Measurements from ENCODE around the gene LRMDA. TPM values are rescaled to one million over a fixed set of nuclear protein-coding genes. Genes with fewer than 3 reads are reported as not detected.

The LRMDA gene
- total and polyA plus RNA-seq, 4 experiments from 2014 or later, result not detected

DNA sequence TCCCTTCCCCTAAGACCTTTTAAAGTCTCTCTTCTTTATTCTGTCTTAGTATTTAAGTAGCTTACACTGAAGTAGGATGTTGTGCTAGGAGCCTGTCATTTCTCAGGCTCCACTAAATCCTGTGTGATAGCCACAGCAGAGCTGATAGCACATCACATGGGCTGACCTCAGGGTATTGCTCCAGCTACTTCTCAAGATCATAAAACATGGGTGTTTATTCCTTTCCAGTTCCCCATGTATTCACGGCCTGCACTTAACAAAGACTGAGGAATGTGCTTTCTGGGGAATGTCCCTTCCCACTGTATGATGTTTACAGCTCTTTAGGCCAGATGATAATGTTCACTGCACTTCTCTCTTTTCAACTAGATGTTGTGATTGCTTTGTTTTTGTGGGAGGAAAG is 1119.4 kb downstream of the LRMDA start:
- intact Hi-C loops (cut with micrococcal nuclease), result no loop called here
- CTCF ChIA-PET (ENCODE audit: partially characterized antibody), result no interaction called here
- no peak overlapping the region for H3K4me3 ChIP-seq (ENCODE audit: low read length in 2 of 2)
- Mint-ChIP-seq H3K36me3 (no peaks in the 10 kb centered on the region), H3K4me1 (no peaks in the 10 kb centered on the region), H3K4me3 (no peak overlapping the region), H3K27ac (no peak overlapping the region), H3K27me3 (no peaks in the 10 kb centered on the region), H3K9me3 (peaks cover 0 to 3% (median 0%) of the 10 kb centered on the region in 8 donors)
- no peak for DNase-seq
- no peaks in the 10 kb centered on the region for H3K4me1 ChIP-seq (ENCODE audit: insufficient read depth, low read length)
- no peaks in the 10 kb centered on the region for H3K36me3 ChIP-seq (ENCODE audit: insufficient read depth, low read length)
- no peaks in the 10 kb centered on the region for H3K27me3 ChIP-seq (ENCODE audit: insufficient read depth, low read length)
- H3K9me3 ChIP-seq (ENCODE audit: control insufficient read depth in 1 of 2, low read length in 2 of 2), result no peaks in the 10 kb centered on the region
- POLR2A ChIA-PET (ENCODE audit: partially characterized antibody), result no interaction called here
- H3K27ac ChIP-seq (ENCODE audit: low read depth, low read length), result no peak overlapping the region

DNA sequence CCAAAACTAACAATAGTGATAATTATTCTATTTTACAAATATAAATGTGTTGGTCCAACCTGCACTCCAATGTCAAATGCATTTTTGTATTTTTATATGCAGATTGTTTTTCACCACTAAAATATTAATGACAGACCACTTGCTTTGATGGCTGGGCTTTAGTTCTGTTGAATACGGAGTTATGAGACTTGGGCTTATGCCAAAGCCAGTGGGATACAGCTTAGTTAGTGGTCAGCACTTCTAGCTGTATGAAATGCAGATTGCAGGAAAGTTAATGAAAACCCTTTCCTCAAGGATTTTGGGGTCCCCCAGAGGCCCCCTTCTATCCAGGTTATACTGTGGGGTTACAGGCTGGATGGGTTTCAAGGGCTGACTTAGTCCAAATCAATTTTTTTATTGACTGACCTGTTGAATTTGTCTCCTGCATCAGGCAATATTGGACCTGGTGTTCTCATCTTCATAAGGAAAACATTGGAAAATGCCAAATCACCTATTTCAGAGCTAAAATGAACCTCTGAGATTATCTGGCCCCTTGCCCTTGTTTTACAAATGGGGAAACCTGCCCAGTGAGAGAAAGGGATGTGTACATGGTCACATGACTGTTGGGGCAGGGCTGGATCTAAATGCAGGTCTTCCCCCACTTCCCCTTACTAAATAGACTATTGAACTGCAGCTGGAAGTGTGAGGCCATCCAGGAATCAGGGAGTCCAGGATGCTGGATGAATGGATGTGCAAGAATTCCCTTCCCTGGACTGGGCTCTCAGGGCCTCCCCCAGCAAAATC is 1120.9 kb downstream of the LRMDA start:
- no peaks in the 10 kb centered on the region for H3K9me3 ChIP-seq (ENCODE audit: control insufficient read depth in 1 of 2, low read length in 2 of 2)
- Mint-ChIP-seq H3K27ac (no peak overlapping the region), H3K9me3 (peaks cover 0 to 3% (median 0%) of the 10 kb centered on the region in 8 donors), H3K27me3 (no peaks in the 10 kb centered on the region), H3K4me3 (no peak overlapping the region), H3K36me3 (no peaks in the 10 kb centered on the region), H3K4me1 (no peaks in the 10 kb centered on the region)
- H3K4me1 ChIP-seq (ENCODE audit: insufficient read depth, low read length), result no peaks in the 10 kb centered on the region
- H3K27ac ChIP-seq (ENCODE audit: low read depth, low read length), result no peak overlapping the region
- no peak for DNase-seq
- no peaks in the 10 kb centered on the region for H3K27me3 ChIP-seq (ENCODE audit: insufficient read depth, low read length)
- no peak overlapping the region for H3K4me3 ChIP-seq (ENCODE audit: low read length in 2 of 2)
- intact Hi-C loops (cut with micrococcal nuclease), result no loop called here
- no peaks in the 10 kb centered on the region for H3K36me3 ChIP-seq (ENCODE audit: insufficient read depth, low read length)
- ChIA-PET CTCF (ENCODE audit: partially characterized antibody) (no interaction called here), POLR2A (ENCODE audit: partially characterized antibody) (no interaction called here)

DNA sequence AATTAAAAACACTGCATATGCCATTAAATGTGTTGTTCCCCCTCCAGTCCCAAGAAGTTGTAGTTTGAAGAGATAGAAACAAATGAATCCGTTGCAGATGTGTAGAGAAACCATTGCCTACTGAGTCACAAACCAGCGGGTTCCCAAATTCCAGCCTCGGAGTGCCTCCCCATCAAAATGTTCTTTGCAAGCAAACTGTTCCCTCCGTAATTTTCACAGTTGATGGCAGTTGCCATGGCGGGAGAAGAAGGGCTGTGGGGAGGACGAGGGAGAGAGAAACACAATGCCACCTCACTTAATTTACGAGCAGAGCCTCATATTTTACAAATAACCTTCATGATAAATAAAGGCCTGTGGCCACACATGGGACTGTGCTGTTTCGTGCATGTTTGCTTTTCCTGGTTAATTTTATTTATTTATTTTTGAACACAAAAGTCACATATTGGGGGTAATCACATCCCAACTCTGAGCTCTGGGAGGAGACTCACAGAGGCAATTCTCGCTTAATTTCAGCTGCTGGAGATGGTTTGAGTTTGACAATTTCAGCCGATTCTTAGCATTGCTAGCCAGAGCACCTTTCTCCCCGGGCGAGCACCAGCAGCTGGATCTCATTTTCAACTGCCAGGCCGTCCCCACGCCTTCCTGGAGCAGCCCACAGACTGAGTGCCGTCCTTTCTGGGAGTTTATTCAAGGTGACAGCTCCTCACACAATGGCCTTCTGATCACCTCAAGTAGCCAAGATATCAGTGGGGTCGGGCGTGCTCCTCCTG is 1122.0 kb downstream of the LRMDA start:
- H3K4me3 ChIP-seq (ENCODE audit: low read length in 2 of 2), result no peak overlapping the region
- no peaks in the 10 kb centered on the region for H3K4me1 ChIP-seq (ENCODE audit: insufficient read depth, low read length)
- H3K36me3 Mint-ChIP-seq, result no peaks in the 10 kb centered on the region
- H3K4me3 Mint-ChIP-seq, result no peak overlapping the region
- no peaks in the 10 kb centered on the region for H3K4me1 Mint-ChIP-seq
- CTCF ChIA-PET (ENCODE audit: partially characterized antibody), result no interaction called here
- no peak overlapping the region for H3K27ac ChIP-seq (ENCODE audit: low read depth, low read length)
- H3K9me3 ChIP-seq (ENCODE audit: control insufficient read depth in 1 of 2, low read length in 2 of 2), result no peaks in the 10 kb centered on the region
- no peak overlapping the region for H3K27ac Mint-ChIP-seq
- H3K27me3 ChIP-seq (ENCODE audit: insufficient read depth, low read length), result no peaks in the 10 kb centered on the region
- intact Hi-C loops (cut with micrococcal nuclease), result no loop called here
- POLR2A ChIA-PET (ENCODE audit: partially characterized antibody), result no interaction called here
- no peaks in the 10 kb centered on the region for H3K36me3 ChIP-seq (ENCODE audit: insufficient read depth, low read length)
- peaks cover 0 to 5% (median 0%) of the 10 kb centered on the region in 8 donors for H3K9me3 Mint-ChIP-seq
- no peak for DNase-seq
- no peaks in the 10 kb centered on the region for H3K27me3 Mint-ChIP-seq

- Histone ChIP-seq H3K4me1 (ENCODE audit: insufficient read depth, low read length) (no peaks in the 10 kb centered on the region), H3K27ac (ENCODE audit: low read depth, low read length) (no peak overlapping the region), H3K36me3 (ENCODE audit: insufficient read depth, low read length) (no peaks in the 10 kb centered on the region), H3K9me3 (ENCODE audit: control insufficient read depth in 1 of 2, low read length in 2 of 2) (no peaks in the 10 kb centered on the region), H3K4me3 (ENCODE audit: low read length in 2 of 2) (no peak overlapping the region), H3K27me3 (ENCODE audit: insufficient read depth, low read length) (no peaks in the 10 kb centered on the region)
- Mint-ChIP-seq H3K27ac (no peak overlapping the region), H3K4me3 (no peak overlapping the region), H3K27me3 (no peaks in the 10 kb centered on the region), H3K9me3 (peaks cover 0 to 5% (median 0%) of the 10 kb centered on the region in 8 donors), H3K36me3 (no peaks in the 10 kb centered on the region), H3K4me1 (no peaks in the 10 kb centered on the region)
- ChIA-PET CTCF (ENCODE audit: partially characterized antibody) (no interaction called here), POLR2A (ENCODE audit: partially characterized antibody) (no interaction called here)
- intact Hi-C loops (cut with micrococcal nuclease), result no loop called here
- no peak for DNase-seq
Measured at GRCh38 chr10:76554033-76554408, 1122.6 kb downstream of the LRMDA start.

DNA sequence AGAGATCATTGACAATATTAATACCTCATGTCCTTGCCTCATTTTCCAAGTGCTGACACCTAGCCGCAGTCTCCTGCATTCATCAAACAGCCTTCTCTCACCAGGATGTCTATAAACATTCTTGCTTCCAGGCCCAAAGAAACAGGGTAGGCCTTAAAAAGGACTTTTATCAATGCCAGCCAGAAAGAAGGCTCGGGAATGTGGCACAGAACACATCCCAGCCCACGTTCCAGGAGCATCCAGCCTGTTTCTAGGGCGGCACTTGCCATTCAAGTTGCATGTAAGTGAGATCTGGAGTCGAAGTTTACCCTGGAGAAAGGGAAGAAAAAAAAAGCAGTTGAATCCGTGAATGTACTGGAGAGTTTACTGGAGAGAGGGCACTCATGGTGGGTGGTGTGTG is 1123.1 kb downstream of the LRMDA start:
- H3K27ac ChIP-seq (ENCODE audit: low read depth, low read length), result no peak overlapping the region
- Mint-ChIP-seq H3K27ac (no peak overlapping the region), H3K9me3 (peaks cover 0 to 5% (median under 1%) of the 10 kb centered on the region in 8 donors), H3K4me3 (peak overlapping the region in 2 of 8 donors; percentile 5 to 10), H3K36me3 (no peaks in the 10 kb centered on the region), H3K27me3 (no peaks in the 10 kb centered on the region), H3K4me1 (no peaks in the 10 kb centered on the region)
- H3K9me3 ChIP-seq (ENCODE audit: control insufficient read depth in 1 of 2, low read length in 2 of 2), result no peaks in the 10 kb centered on the region
- no peaks in the 10 kb centered on the region for H3K27me3 ChIP-seq (ENCODE audit: insufficient read depth, low read length)
- H3K36me3 ChIP-seq (ENCODE audit: insufficient read depth, low read length), result no peaks in the 10 kb centered on the region
- H3K4me3 ChIP-seq (ENCODE audit: low read length in 2 of 2), result no peak overlapping the region
- POLR2A ChIA-PET (ENCODE audit: partially characterized antibody), result no interaction called here
- no peak for DNase-seq
- no peaks in the 10 kb centered on the region for H3K4me1 ChIP-seq (ENCODE audit: insufficient read depth, low read length)
- intact Hi-C loops (cut with micrococcal nuclease), result no loop called here
- CTCF ChIA-PET (ENCODE audit: partially characterized antibody), result no interaction called here

DNA sequence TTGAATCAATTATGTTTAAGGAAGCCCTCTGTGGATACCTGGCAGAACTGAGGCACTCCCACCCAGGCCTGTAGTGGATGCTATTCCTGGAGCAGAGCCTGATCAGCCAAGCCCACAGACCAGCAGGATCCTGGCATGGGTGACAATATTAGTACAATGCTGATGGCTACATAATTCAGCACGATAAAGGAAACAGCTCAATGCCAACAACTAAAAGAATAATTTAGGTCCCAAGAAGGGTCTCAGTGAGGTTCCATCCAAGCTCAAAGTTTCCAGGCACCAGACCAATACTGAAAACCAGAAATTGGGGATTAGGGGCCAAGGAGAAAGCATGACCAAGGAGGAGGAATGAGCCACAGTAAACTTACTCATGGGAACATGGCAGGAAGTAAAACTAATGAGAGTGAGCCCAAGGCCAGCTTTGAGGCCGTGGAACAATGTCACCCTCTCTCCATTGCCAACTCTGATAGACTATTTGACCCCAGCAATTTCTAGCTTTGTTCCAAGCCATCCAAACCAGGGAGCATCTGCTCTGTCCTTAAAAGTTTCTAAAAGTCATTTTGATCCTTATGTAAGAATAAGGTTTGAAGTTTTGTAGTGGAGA is 1123.7 kb downstream of the LRMDA start:
- Mint-ChIP-seq H3K36me3 (no peaks in the 10 kb centered on the region), H3K4me3 (no peak overlapping the region), H3K27ac (no peak overlapping the region), H3K9me3 (peaks cover 0 to 5% (median 1%) of the 10 kb centered on the region in 8 donors), H3K4me1 (no peaks in the 10 kb centered on the region), H3K27me3 (no peaks in the 10 kb centered on the region)
- Histone ChIP-seq H3K27me3 (ENCODE audit: insufficient read depth, low read length) (no peaks in the 10 kb centered on the region), H3K9me3 (ENCODE audit: control insufficient read depth in 1 of 2, low read length in 2 of 2) (no peaks in the 10 kb centered on the region), H3K4me1 (ENCODE audit: insufficient read depth, low read length) (no peaks in the 10 kb centered on the region), H3K4me3 (ENCODE audit: low read length in 2 of 2) (no peak overlapping the region), H3K27ac (ENCODE audit: low read depth, low read length) (no peak overlapping the region), H3K36me3 (ENCODE audit: insufficient read depth, low read length) (no peaks in the 10 kb centered on the region)
- ChIA-PET CTCF (ENCODE audit: partially characterized antibody) (no interaction called here), POLR2A (ENCODE audit: partially characterized antibody) (no interaction called here)
- DNase-seq, result no peak
- intact Hi-C loops (cut with micrococcal nuclease), result no loop called here

- H3K27ac Mint-ChIP-seq, result no peak overlapping the region
- ChIA-PET POLR2A (ENCODE audit: partially characterized antibody) (no interaction called here), CTCF (ENCODE audit: partially characterized antibody) (no interaction called here)
- intact Hi-C loops (cut with micrococcal nuclease), result no loop called here
- H3K9me3 Mint-ChIP-seq, result peaks cover 0 to 9% (median 0%) of the 10 kb centered on the region in 8 donors
- DNase-seq, result no peak
- no peak overlapping the region for H3K4me3 Mint-ChIP-seq
- no peaks in the 10 kb centered on the region for H3K9me3 ChIP-seq (ENCODE audit: control insufficient read depth in 1 of 2, low read length in 2 of 2)
- no peaks in the 10 kb centered on the region for H3K4me1 ChIP-seq (ENCODE audit: insufficient read depth, low read length)
- H3K36me3 ChIP-seq (ENCODE audit: insufficient read depth, low read length), result no peaks in the 10 kb centered on the region
- no peak overlapping the region for H3K4me3 ChIP-seq (ENCODE audit: low read length in 2 of 2)
- no peak overlapping the region for H3K27ac ChIP-seq (ENCODE audit: low read depth, low read length)
- no peaks in the 10 kb centered on the region for H3K27me3 ChIP-seq (ENCODE audit: insufficient read depth, low read length)
- H3K36me3 Mint-ChIP-seq, result no peaks in the 10 kb centered on the region
- H3K27me3 Mint-ChIP-seq, result no peaks in the 10 kb centered on the region
- no peaks in the 10 kb centered on the region for H3K4me1 Mint-ChIP-seq
Measured at GRCh38 chr10:76557366-76557765, 1125.9 kb downstream of the LRMDA start.
